Brain microvascular endothelial cell (primary cell): ENCODE measurements around the gene SHISA9.

ENCODE experiments used
- DNase-seq: peaks from one replicate; pipeline ENCODE4 v3.0.0-alpha.2; 2020
- H3K27ac ChIP-seq: fragments of 250-450 bp; sonication (Bioruptor Pico); 2 replicates; pipeline ENCODE4 v1.5.1; 2020; ENCODE audit warnings: mild to moderate bottlenecking, moderate library complexity
- H3K27me3 ChIP-seq: fragments of 250-450 bp; sonication (Bioruptor Pico); replicated peaks from 2 replicates; pipeline ENCODE4 v1.5.1; 2020; ENCODE audit warnings: mild to moderate bottlenecking
- H3K36me3 ChIP-seq: fragments of 250-450 bp; sonication (Bioruptor Pico); replicated peaks from 2 replicates; pipeline ENCODE4 v1.5.1; 2020; ENCODE audit warnings: mild to moderate bottlenecking
- H3K4me3 ChIP-seq: 2 replicates; pipeline ENCODE4 v1.5.1; 2011; ENCODE audit warnings: low read depth, mild to moderate bottlenecking, control low read depth, low read length, moderate library complexity
- in situ Hi-C: cut with HindIII; loops from 2 replicates; pipeline ENCODE4 v1.10.0; 2017; ENCODE audit warnings: low sequenced_read_pairs, low pct_ligation_motif_present
- TF ChIP-seq, protein P1 (sequence below): IDR thresholded peaks from 2 replicates; pipeline ENCODE4 v1.5.1; 2011; ENCODE audit warnings: low read depth, mild to moderate bottlenecking, moderate library complexity, low read length, control low read depth, inconsistent platforms; ENCODE audit errors: missing control alignments

The SHISA9 gene

DNA sequence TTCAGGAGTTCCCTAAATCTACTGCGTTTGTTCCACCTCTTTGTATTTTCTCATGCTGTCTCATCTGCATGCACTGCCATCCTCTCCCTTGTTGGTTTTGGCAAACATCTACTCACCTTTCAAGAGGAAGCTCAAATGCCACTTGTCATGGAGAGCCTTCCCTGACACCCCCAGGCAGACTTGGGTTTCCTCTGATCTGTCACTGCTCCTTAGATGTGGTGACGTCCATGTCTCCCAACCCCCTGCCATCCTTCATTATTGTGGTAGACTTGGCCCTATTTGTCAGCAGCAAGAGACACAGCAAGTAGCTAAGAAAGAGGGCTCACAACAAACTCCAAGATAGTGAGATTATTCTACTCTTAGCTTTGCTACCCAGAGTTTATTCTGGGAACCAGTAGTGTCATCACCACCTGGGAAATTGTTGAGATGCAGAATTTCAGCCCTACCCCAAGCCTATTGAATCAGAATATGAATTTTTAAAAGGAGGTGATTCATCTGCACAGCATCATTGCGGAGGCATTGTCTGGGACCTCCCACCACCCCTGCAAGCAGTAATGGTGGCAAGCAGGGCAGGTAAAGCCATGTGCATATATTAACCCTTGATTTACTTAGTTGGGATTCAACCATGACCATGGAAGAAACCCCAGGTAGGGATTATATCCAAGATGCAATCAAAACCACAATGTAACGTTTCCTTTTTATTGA lies 248.9 kb downstream of the SHISA9 start:
- no peak for DNase-seq
- in situ Hi-C loops, result no loop called here
- TF ChIP-seq, protein P1, sequence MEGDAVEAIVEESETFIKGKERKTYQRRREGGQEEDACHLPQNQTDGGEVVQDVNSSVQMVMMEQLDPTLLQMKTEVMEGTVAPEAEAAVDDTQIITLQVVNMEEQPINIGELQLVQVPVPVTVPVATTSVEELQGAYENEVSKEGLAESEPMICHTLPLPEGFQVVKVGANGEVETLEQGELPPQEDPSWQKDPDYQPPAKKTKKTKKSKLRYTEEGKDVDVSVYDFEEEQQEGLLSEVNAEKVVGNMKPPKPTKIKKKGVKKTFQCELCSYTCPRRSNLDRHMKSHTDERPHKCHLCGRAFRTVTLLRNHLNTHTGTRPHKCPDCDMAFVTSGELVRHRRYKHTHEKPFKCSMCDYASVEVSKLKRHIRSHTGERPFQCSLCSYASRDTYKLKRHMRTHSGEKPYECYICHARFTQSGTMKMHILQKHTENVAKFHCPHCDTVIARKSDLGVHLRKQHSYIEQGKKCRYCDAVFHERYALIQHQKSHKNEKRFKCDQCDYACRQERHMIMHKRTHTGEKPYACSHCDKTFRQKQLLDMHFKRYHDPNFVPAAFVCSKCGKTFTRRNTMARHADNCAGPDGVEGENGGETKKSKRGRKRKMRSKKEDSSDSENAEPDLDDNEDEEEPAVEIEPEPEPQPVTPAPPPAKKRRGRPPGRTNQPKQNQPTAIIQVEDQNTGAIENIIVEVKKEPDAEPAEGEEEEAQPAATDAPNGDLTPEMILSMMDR, result no peak
- Histone ChIP-seq H3K36me3 (no peaks in the 10 kb centered on the region), H3K4me3 (no peak overlapping the region), H3K27ac (no peak overlapping the region), H3K27me3 (no peaks in the 10 kb centered on the region)

DNA sequence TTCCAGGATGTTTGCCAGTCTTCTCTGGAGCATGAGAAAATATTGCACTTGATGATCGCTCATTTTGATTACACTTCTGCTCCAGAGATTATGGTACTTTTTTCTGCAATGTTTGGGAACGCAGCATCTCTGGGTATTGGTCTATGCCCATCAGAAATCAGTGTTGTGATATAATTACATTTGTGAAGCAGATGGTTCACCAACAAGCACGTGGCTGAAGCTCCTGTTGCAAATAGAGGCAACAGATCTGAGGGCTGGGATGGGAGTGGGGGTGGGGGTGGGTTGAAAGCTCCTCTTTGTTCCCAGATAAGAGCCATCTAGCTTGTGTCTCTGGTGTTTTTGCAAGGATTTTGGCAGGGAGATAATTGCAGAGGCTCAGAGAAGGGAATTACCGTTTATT lies 252.3 kb downstream of the SHISA9 start:
- Histone ChIP-seq H3K4me3 (no peak overlapping the region), H3K27me3 (no peaks in the 10 kb centered on the region), H3K36me3 (no peaks in the 10 kb centered on the region), H3K27ac (no peak overlapping the region)
- DNase-seq, result no peak
- TF ChIP-seq, protein P1, result no peak
- in situ Hi-C loops, result no loop called here

DNA sequence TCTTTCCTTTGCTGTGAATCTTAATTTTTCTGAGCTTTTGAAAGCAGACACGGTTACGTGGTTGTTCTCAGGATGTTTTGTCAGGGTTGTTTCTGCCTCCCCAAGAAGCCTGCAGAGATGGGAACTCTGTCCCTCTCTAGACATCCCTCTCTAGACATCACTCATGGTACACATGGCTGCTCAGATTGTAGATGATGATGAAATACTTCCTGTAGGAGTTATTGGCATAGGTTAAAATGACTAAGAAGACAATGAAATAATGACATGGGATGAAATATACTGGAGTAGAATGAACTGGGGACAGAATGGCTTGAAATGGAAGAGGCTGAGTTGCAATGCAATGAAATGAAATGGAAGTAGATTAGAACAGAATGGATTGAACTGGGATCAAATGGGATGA lies 253.4 kb downstream of the SHISA9 start:
- TF ChIP-seq, protein P1, result no peak
- no peak overlapping the region for H3K27ac ChIP-seq
- in situ Hi-C loops, result no loop called here
- no peaks in the 10 kb centered on the region for H3K27me3 ChIP-seq
- H3K4me3 ChIP-seq, result no peak overlapping the region
- no peaks in the 10 kb centered on the region for H3K36me3 ChIP-seq
- no peak for DNase-seq

DNA sequence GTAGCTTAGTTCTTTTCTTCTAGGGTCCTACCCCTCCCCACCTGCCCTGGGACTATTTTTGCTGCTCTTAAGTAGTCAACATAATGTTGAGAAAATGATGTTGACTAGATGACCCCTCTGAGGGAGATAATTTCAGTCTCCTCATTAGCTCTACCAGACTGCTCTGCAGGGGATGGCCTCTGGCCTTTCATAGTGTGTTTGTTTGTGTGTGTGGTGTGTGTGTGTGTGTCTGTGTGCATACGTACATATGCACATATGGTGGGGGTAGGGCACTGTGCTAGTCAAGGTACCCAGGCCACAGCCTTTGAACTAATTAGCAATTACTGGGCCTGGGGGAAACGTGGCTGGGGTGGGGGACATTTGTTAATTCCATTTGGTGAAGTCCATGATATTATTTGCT lies 254.0 kb downstream of the SHISA9 start:
- no peak for DNase-seq
- no peaks in the 10 kb centered on the region for H3K27me3 ChIP-seq
- H3K4me3 ChIP-seq, result no peak overlapping the region
- no peak overlapping the region for H3K27ac ChIP-seq
- TF ChIP-seq, protein P1, result no peak
- in situ Hi-C loops, result no loop called here
- H3K36me3 ChIP-seq, result no peaks in the 10 kb centered on the region

DNA sequence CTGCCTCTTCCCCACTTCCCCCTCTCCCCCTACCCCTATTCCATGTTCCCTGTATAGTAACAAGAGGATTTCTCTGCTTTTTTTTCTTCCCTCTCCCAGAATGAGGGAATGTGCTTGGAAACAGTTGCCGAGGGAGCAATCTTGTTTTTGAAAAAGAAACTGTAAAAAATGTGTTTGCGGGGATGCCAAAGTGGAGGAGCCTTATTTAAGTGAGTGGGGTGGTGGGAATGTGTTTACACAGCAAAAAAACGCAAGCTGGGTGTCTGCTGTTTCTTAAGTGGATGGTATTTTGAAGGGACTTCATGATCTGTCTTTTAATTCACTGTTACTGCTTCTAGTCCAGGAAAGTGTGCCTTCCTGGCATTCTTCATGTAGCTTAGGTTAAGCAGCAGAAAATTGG lies 254.4 kb downstream of the SHISA9 start:
- H3K27ac ChIP-seq, result no peak overlapping the region
- H3K36me3 ChIP-seq, result no peaks in the 10 kb centered on the region
- TF ChIP-seq, protein P1, result no peak
- in situ Hi-C loops, result no loop called here
- no peak overlapping the region for H3K4me3 ChIP-seq
- DNase-seq, result no peak
- H3K27me3 ChIP-seq, result no peaks in the 10 kb centered on the region

DNA sequence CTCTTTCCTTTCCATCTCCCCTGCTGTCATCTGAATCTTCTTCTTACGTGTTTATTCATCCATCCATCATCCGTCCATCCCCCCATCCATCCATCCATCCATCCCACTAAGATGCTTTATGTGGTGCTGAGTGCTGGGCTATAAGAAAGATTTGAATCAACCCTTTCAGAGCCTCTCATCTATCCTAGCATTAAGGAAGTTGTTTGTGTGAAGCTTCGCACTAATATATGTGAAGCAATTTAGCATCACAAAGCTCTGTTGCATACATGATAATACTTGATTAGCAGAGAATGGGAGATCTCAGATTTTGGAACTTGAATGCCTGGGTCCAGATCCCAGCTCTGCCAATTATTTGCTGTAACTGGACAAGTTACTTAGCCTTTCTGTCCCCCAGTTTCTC lies 255.7 kb downstream of the SHISA9 start:
- Histone ChIP-seq H3K4me3 (no peak overlapping the region), H3K27ac (no peak overlapping the region), H3K27me3 (no peaks in the 10 kb centered on the region), H3K36me3 (no peaks in the 10 kb centered on the region)
- no peak for DNase-seq
- in situ Hi-C loops, result no loop called here
- TF ChIP-seq, protein P1, result no peak
